Measurements from ENCODE around the gene BCDIN3D. TPM values are rescaled to one million over a fixed set of nuclear protein-coding genes. Genes with fewer than 3 reads are reported as not detected.

The BCDIN3D gene
- 2.9 and 4.5 TPM in 2 replicates for total RNA-seq

DNA sequence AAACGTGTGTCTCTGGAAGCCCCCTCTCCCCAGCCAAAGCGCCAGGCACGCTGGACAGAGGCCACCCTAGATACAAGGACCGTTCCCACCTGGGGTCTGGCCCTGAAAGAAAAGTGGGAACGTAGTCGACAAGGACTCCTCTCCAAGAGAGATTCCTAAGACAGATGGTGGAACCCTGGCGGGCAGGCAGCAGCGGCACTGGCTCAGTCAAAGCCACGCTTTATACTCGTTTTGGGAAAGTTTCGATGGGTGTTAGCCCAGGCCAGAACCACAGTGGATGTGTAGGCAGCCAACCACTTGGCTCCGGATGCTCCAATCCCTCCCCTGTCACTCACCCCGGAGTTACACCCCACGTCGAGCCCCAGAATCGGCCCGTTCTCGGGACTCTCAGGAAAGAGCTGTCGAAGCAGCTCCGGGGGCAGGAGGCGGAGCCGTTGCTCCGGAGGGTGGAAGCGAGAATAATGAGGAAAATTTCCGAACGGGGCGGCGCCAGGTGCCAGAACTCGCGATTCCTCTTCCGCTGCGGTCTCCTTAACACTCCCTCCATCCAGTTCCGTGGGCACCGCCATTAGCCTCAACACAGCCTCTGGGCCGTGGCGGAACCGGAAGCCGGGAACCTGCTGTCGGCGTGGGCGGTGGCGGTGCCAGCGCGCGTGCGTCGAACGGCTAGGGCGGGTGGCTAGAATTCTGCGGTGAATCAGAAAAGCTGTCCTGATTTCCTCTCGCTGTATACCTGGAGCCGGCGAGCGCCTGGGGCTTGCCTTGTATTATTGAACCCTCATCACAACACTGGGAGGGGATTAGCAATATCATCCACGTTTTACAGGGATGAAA is at the start of gene BCDIN3D:
Gene BCDIN3D, minus strand, starts transcription at position 588 of the 834 bp plus-strand sequence. Its CDS starts 19 bp downstream, at position 569.

DNA sequence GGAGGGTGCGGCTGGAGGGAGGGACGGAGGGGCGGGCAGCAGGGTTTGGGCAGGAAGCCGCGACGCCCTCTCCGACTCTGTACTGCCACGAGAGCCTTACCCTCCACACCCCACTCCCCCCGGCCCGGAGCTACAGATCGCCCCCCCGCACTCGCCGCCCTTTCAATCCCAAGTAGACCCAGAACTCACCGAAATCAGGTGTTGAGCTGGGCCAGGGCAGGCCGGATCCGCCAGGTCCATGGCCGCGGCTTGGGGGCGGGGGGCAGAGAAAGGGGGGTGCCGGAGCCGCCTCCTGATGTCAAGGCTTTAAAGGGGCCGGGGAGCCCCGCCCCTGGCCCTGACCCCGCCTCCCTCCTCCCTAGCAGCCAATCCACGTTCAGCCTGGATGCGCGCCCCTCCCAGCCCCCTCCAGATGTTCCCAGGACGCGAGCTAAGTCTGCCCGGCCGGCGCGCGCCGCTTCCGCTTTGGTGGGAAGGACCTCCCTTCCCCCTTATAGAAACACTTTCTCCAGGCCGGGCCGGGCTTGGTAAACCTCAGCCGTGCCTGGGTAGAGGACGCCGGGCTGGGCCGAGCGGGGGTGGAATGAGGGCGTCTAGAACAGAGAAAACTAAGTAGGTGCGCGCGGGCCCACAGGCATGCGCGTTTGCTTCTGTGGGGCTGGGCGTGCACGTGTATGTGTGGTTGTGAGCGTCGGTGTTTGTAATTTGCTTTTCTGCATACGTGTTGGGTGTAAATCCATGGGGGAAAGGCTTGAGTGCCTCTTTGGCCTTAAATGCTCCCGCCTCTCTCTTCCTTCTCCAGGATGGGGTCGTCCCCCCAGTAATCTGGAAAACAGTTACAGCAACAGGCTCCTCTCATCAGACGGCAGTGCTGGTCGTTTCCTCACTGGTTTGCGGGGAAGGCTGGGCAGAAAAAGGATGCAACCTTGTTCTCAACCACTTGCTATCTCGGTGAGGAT is 14.5 kb downstream of the BCDIN3D start, which contains the start of gene NCKAP5L:
Gene NCKAP5L, minus strand, starts transcription at position 281 of the 959 bp plus-strand sequence. CDS start 24,369 bp downstream, outside the sequence.

Other genes with a start within 250 kb of the BCDIN3D start
- gene FAM186B, start 237.5 kb downstream of the BCDIN3D start, total RNA-seq = 0.06 and 0.15 TPM in 2 replicates
- 6.0 and 7.6 TPM in 2 replicates for gene PRPF40B, start 219.5 kb downstream of the BCDIN3D start, total RNA-seq
- 17.1 and 24.0 TPM in 2 replicates for gene FMNL3, start 135.7 kb downstream of the BCDIN3D start, total RNA-seq
- 225 and 288 TPM in 2 replicates for gene TMBIM6, start 101.5 kb downstream of the BCDIN3D start, total RNA-seq
- 20.7 and 25.1 TPM in 2 replicates for gene NCKAP5L, start 14.7 kb downstream of the BCDIN3D start, total RNA-seq
- gene FAIM2, start 60.8 kb upstream of the BCDIN3D start, total RNA-seq = 209 and 210 TPM in 2 replicates
- gene AQP2, start 107.6 kb upstream of the BCDIN3D start, total RNA-seq = 0.31 TPM in 1 of 2 replicates, not detected in the other
- gene AQP5, start 118.8 kb upstream of the BCDIN3D start, total RNA-seq = 7.6 and 8.0 TPM in 2 replicates
- 0.37 and 0.73 TPM in 2 replicates for gene AQP6, start 129.8 kb upstream of the BCDIN3D start, total RNA-seq
- gene RACGAP1, start 182.4 kb upstream of the BCDIN3D start, total RNA-seq = 12.0 and 18.6 TPM in 2 replicates
- gene ASIC1, start 214.5 kb upstream of the BCDIN3D start, total RNA-seq = 20.7 and 30.7 TPM in 2 replicates
- 25.9 and 39.6 TPM in 2 replicates for gene SMARCD1, start 242.2 kb upstream of the BCDIN3D start, total RNA-seq

Measured in cardiac ventricle fibroblast (primary cell).